MM.1S (cell line): Measurements from ENCODE around the gene ARPP21.

Source experiments
- CTCF ChIP-seq: fragments of 300-600 bp; sonication (generic); IDR thresholded peaks from 2 replicates; pipeline ENCODE4 v1.5.1; 2016; ENCODE audit warnings: antibody characterized with exemption, low read length, mixed read lengths
- EZH2 ChIP-seq: fragments of 300-600 bp; sonication (generic); optimal IDR thresholded peaks from 2 replicates; pipeline ENCODE3; 2017; ENCODE audit warnings: low read depth, mild to moderate bottlenecking, antibody characterized with exemption, low read length, mixed read lengths
- EZH2phosphoT487 ChIP-seq: fragments of 300-600 bp; sonication (generic); IDR thresholded peaks from 2 replicates; pipeline ENCODE4 v1.6.1; 2018; ENCODE audit warnings: antibody characterized with exemption, low read length

- TF ChIP-seq CTCF: no peak
- no peak for TF ChIP-seq EZH2phosphoT487
- TF ChIP-seq EZH2: no peak
Observed at GRCh38 chr3:35707904-35708303, 68.6 kb downstream of the ARPP21 start.
